MM.1S (cell line): ENCODE data around the gene TAS2R46.

Experiments used
- DNase-seq: peaks from one replicate; pipeline ENCODE4 v3.0.0-alpha.2; 2015
- H2AFZ ChIP-seq: fragments of 300-600 bp; sonication (generic); 2 replicates; pipeline ENCODE4 v1.6.0; 2016; ENCODE audit warnings: antibody characterized with exemption, low read length
- H3F3A ChIP-seq: fragments of 300-600 bp; sonication (generic); 2 replicates; pipeline ENCODE4 v1.6.1; 2016; ENCODE audit warnings: mild to moderate bottlenecking, antibody characterized with exemption, low read length, moderate library complexity, mixed read lengths; ENCODE audit not compliant: insufficient read depth
- H3K27ac ChIP-seq: fragments of 300-600 bp; sonication (generic); 2 replicates; pipeline ENCODE4 v1.5.1; 2016; ENCODE audit warnings: mild to moderate bottlenecking, low read length
- H3K27me3 ChIP-seq: fragments of 300-600 bp; sonication (generic); replicated peaks from 2 replicates; pipeline ENCODE4 v1.6.0; 2016; ENCODE audit warnings: low read length; ENCODE audit not compliant: insufficient read depth
- H3K36me3 ChIP-seq: fragments of 300-600 bp; sonication (generic); replicated peaks from 2 replicates; pipeline ENCODE4 v1.6.1; 2016; ENCODE audit warnings: mild to moderate bottlenecking, low read length, mixed read lengths; ENCODE audit not compliant: insufficient read depth
- H3K4me1 ChIP-seq: fragments of 300-600 bp; sonication (generic); 2 replicates; pipeline ENCODE4 v1.6.1; 2016; ENCODE audit warnings: low read length, mixed read lengths
- H3K4me2 ChIP-seq: fragments of 300-600 bp; sonication (generic); 2 replicates; pipeline ENCODE4 v1.6.0; 2016; ENCODE audit warnings: low read depth, low read length
- H3K4me3 ChIP-seq: fragments of 300-600 bp; sonication (generic); 2 replicates; pipeline ENCODE4 v1.5.1; 2016; ENCODE audit warnings: low read length, mixed read lengths
- H3K79me2 ChIP-seq: fragments of 300-600 bp; sonication (generic); 2 replicates; pipeline ENCODE4 v1.6.1; 2016; ENCODE audit warnings: mixed run types, low read length, mixed read lengths
- H3K9ac ChIP-seq: fragments of 300-600 bp; sonication (generic); 2 replicates; pipeline ENCODE4 v1.6.1; 2016; ENCODE audit warnings: low read length, mixed read lengths
- H3K9me2 ChIP-seq: fragments of 300-600 bp; sonication (generic); replicated peaks from 2 replicates; pipeline ENCODE4 v1.6.1; 2016; ENCODE audit warnings: mild to moderate bottlenecking, low read length, mixed read lengths; ENCODE audit not compliant: insufficient read depth
- H3K9me3 ChIP-seq: fragments of 300-600 bp; sonication (generic); replicated peaks from 2 replicates; pipeline ENCODE4 v1.6.1; 2016; ENCODE audit warnings: mild to moderate bottlenecking, low read length, mixed read lengths; ENCODE audit not compliant: insufficient read depth
- H4K20me1 ChIP-seq: fragments of 300-600 bp; sonication (generic); 2 replicates; pipeline ENCODE4 v1.6.1; 2016; ENCODE audit warnings: mild to moderate bottlenecking, low read length, moderate library complexity, mixed read lengths; ENCODE audit not compliant: insufficient read depth
- CTCF ChIP-seq: fragments of 300-600 bp; sonication (generic); IDR thresholded peaks from 2 replicates; pipeline ENCODE4 v1.5.1; 2016; ENCODE audit warnings: antibody characterized with exemption, low read length, mixed read lengths
- EZH2 ChIP-seq: fragments of 300-600 bp; sonication (generic); optimal IDR thresholded peaks from 2 replicates; pipeline ENCODE3; 2017; ENCODE audit warnings: low read depth, mild to moderate bottlenecking, antibody characterized with exemption, low read length, mixed read lengths
- EZH2phosphoT487 ChIP-seq: fragments of 300-600 bp; sonication (generic); IDR thresholded peaks from 2 replicates; pipeline ENCODE4 v1.6.1; 2018; ENCODE audit warnings: antibody characterized with exemption, low read length

Gene TAS2R46

GRCh38 chr12:11089246-11089645, 27.2 kb upstream of the TAS2R46 start:
- Histone ChIP-seq H2AFZ (no peak overlapping the region), H3K27ac (no peak overlapping the region), H3K27me3 (no peaks in the 10 kb centered on the region), H3K4me2 (no peak overlapping the region), H4K20me1 (no peaks in the 10 kb centered on the region), H3F3A (no peaks in the 10 kb centered on the region), H3K79me2 (no peaks in the 10 kb centered on the region), H3K4me1 (no peaks in the 10 kb centered on the region), H3K4me3 (no peak overlapping the region), H3K9me3 (no peaks in the 10 kb centered on the region), H3K9me2 (no peaks in the 10 kb centered on the region), H3K9ac (no peak overlapping the region), H3K36me3 (no peaks in the 10 kb centered on the region)
- DNase-seq, result no peak
- TF ChIP-seq EZH2, result no peak
- no peak for TF ChIP-seq CTCF

GRCh38 chr12:11085419-11085818, 23.3 kb upstream of the TAS2R46 start:
- Histone ChIP-seq H3K4me1 (no peaks in the 10 kb centered on the region), H3K4me3 (no peak overlapping the region), H3K27ac (no peak overlapping the region), H2AFZ (no peak overlapping the region), H3K27me3 (no peaks in the 10 kb centered on the region), H3K36me3 (no peaks in the 10 kb centered on the region), H3K79me2 (no peaks in the 10 kb centered on the region), H4K20me1 (no peaks in the 10 kb centered on the region), H3F3A (no peaks in the 10 kb centered on the region), H3K4me2 (no peak overlapping the region), H3K9me3 (no peaks in the 10 kb centered on the region), H3K9ac (no peak overlapping the region), H3K9me2 (no peaks in the 10 kb centered on the region)
- no peak for DNase-seq
- TF ChIP-seq EZH2 (no peak), EZH2phosphoT487 (no peak), CTCF (no peak)

- Histone ChIP-seq H3K4me2 (no peak overlapping the region), H4K20me1 (no peaks in the 10 kb centered on the region), H3K4me1 (no peaks in the 10 kb centered on the region), H3K79me2 (no peaks in the 10 kb centered on the region), H3K9ac (no peak overlapping the region), H2AFZ (no peak overlapping the region), H3K27me3 (no peaks in the 10 kb centered on the region), H3K27ac (no peak overlapping the region), H3K9me3 (no peaks in the 10 kb centered on the region), H3K4me3 (no peak overlapping the region), H3K36me3 (no peaks in the 10 kb centered on the region), H3F3A (no peaks in the 10 kb centered on the region), H3K9me2 (no peaks in the 10 kb centered on the region)
- TF ChIP-seq EZH2phosphoT487, result no peak
- TF ChIP-seq EZH2, result no peak
- TF ChIP-seq CTCF, result no peak
- no peak for DNase-seq
Observed at GRCh38 chr12:11081987-11082386, 19.9 kb upstream of the TAS2R46 start.
